ENCODE data around the gene PHF14. TPM values are rescaled to one million over a fixed set of nuclear protein-coding genes. Genes with fewer than 3 reads are reported as not detected.
"Not testable (repeated sequence)": the region's sequence is repeated elsewhere in the genome, so short reads cannot be mapped to it uniquely, and the experiment has no call there.

PHF14 gene
- total RNA-seq, 2 donors from 2014 or later = 13.0 to 14.3 TPM

- no peaks in the 10 kb centered on the region for H3K36me3 ChIP-seq
- no peaks in the 10 kb centered on the region for H3K4me1 ChIP-seq
- no peak for DNase-seq (ENCODE audit: low spot score)
- H3K4me3 ChIP-seq = no peak overlapping the region
- no peak overlapping the region for H3K27ac ChIP-seq
- no peaks in the 10 kb centered on the region for H3K9me3 ChIP-seq
- TF ChIP-seq CTCF (IDR thresholded peaks at IDR 0.05) = no peak
- no peaks in the 10 kb centered on the region for H3K27me3 ChIP-seq
Measured at GRCh38 chr7:10952588-10952987, 21.1 kb upstream of the PHF14 start.

- not testable (repeated sequence) for H3K36me3 ChIP-seq; H3K9me3 ChIP-seq; H3K4me3 ChIP-seq; H3K27ac ChIP-seq; H3K4me1 ChIP-seq; DNase-seq (ENCODE audit: low spot score); H3K27me3 ChIP-seq
Measured at GRCh38 chr7:10953078-10953750, 20.5 kb upstream of the PHF14 start.

- TF ChIP-seq CTCF (IDR thresholded peaks at IDR 0.05) = no peak
- Histone ChIP-seq H3K27ac (no peak overlapping the region), H3K4me1 (no peaks in the 10 kb centered on the region), H3K36me3 (no peaks in the 10 kb centered on the region), H3K4me3 (no peak overlapping the region), H3K27me3 (no peaks in the 10 kb centered on the region), H3K9me3 (no peaks in the 10 kb centered on the region)
- no peak for DNase-seq (ENCODE audit: low spot score)
Measured at GRCh38 chr7:10956528-10956927, 17.1 kb upstream of the PHF14 start.

GRCh38 chr7:10960242-10960641 lies 13.4 kb upstream of the PHF14 start:
- not testable (repeated sequence) for H3K4me3 ChIP-seq; DNase-seq (ENCODE audit: low spot score); H3K9me3 ChIP-seq; H3K27me3 ChIP-seq; H3K4me1 ChIP-seq; H3K36me3 ChIP-seq; H3K27ac ChIP-seq

- H3K9me3 ChIP-seq; H3K4me3 ChIP-seq; H3K36me3 ChIP-seq; DNase-seq (ENCODE audit: low spot score); H3K27ac ChIP-seq; H3K4me1 ChIP-seq; H3K27me3 ChIP-seq: not testable (repeated sequence)
Measured at GRCh38 chr7:10965016-10965415, 8.7 kb upstream of the PHF14 start.

- no peak overlapping the region for H3K4me3 ChIP-seq
- peaks cover 0 to 17% of the 10 kb centered on the region in 2 donors for H3K4me1 ChIP-seq
- no peaks in the 10 kb centered on the region for H3K27me3 ChIP-seq
- no peak for DNase-seq (ENCODE audit: low spot score)
- no peaks in the 10 kb centered on the region for H3K9me3 ChIP-seq
- H3K36me3 ChIP-seq = no peaks in the 10 kb centered on the region
- TF ChIP-seq CTCF (IDR thresholded peaks at IDR 0.05) = no peak
- H3K27ac ChIP-seq = no peak overlapping the region
Measured at GRCh38 chr7:10972174-10972573, 1.5 kb upstream of the PHF14 start.

- Histone ChIP-seq H3K9me3 (no peaks in the 10 kb centered on the region), H3K4me1 (peaks cover 0 to 17% of the 10 kb centered on the region in 2 donors), H3K4me3 (peak overlapping the region; percentile 74 to 93), H3K36me3 (no peaks in the 10 kb centered on the region), H3K27me3 (no peaks in the 10 kb centered on the region), H3K27ac (peak overlapping the region; percentile 74 to 90)
- TF ChIP-seq CTCF (IDR thresholded peaks at IDR 0.05) = no peak
- no peak for DNase-seq (ENCODE audit: low spot score)
Measured at GRCh38 chr7:10973942-10974911, 555 bp downstream of the PHF14 start.
